H9 (cell line): Measurements from ENCODE around the gene SELENOV. TPM values are rescaled to one million over a fixed set of nuclear protein-coding genes. Genes with fewer than 3 reads are reported as not detected.

ENCODE experiments used
- DNase-seq: peaks from one replicate; pipeline ENCODE4 v3.0.0-alpha.2; 2017
- H2AFZ ChIP-seq: one replicate; pipeline ENCODE4 v1.6.1; 2013; ENCODE audit warnings: mild to moderate bottlenecking, low read length, control low read depth, moderate library complexity
- H2AK5ac ChIP-seq: 2 replicates; pipeline ENCODE4 v1.6.1; 2013; ENCODE audit warnings: low read length, control low read depth, mixed read lengths; ENCODE audit not compliant: insufficient read length
- H2BK120ac ChIP-seq: one replicate; pipeline ENCODE4 v1.6.1; 2013; ENCODE audit warnings: low read depth, mild to moderate bottlenecking, low read length, control low read depth, inconsistent platforms; ENCODE audit not compliant: poor library complexity, severe bottlenecking
- H2BK12ac ChIP-seq: 2 replicates; pipeline ENCODE4 v1.6.1; 2013; ENCODE audit warnings: low read length, control low read depth, mixed read lengths, low read depth; ENCODE audit not compliant: insufficient read length
- H2BK15ac ChIP-seq: 2 replicates; pipeline ENCODE4 v1.6.1; 2013; ENCODE audit warnings: low read depth, low read length, control low read depth
- H2BK20ac ChIP-seq: one replicate; pipeline ENCODE4 v1.6.1; 2013; ENCODE audit warnings: low read depth, mild to moderate bottlenecking, low read length, control low read depth, inconsistent platforms; ENCODE audit not compliant: poor library complexity, severe bottlenecking
- H2BK5ac ChIP-seq: 2 replicates; pipeline ENCODE4 v1.6.1; 2013; ENCODE audit warnings: low read length, control low read depth, mixed read lengths; ENCODE audit not compliant: insufficient read length
- H3K14ac ChIP-seq: 2 replicates; pipeline ENCODE4 v1.6.1; 2013; ENCODE audit warnings: low read length, control low read depth; ENCODE audit not compliant: insufficient read depth
- H3K18ac ChIP-seq: 2 replicates; pipeline ENCODE4 v1.6.1; 2013; ENCODE audit warnings: low read depth, mild to moderate bottlenecking, mixed read lengths, low read length, control low read depth; ENCODE audit not compliant: insufficient read length
- H3K23ac ChIP-seq: 2 replicates; pipeline ENCODE4 v1.6.1; 2013; ENCODE audit warnings: low read length, control low read depth, mixed read lengths, low read depth; ENCODE audit not compliant: insufficient read length
- H3K23me2 ChIP-seq: 2 replicates; pipeline ENCODE4 v1.6.1; 2013; ENCODE audit warnings: low read depth, mild to moderate bottlenecking, mixed read lengths, low read length, control low read depth; ENCODE audit not compliant: insufficient read length, poor library complexity, severe bottlenecking
- H3K27ac ChIP-seq: 2 replicates; pipeline ENCODE4 v1.5.1; 2013; ENCODE audit warnings: low read length, control low read depth, mixed read lengths, low read depth; ENCODE audit not compliant: insufficient read length
- H3K27me3 ChIP-seq: 2 replicates; pipeline ENCODE4 v1.6.1; 2013; ENCODE audit warnings: low read length, control low read depth, inconsistent platforms; ENCODE audit not compliant: insufficient read depth
- H3K4ac ChIP-seq: 2 replicates; pipeline ENCODE4 v1.6.1; 2013; ENCODE audit warnings: low read depth, mild to moderate bottlenecking, control low read depth, inconsistent platforms, low read length, moderate library complexity
- H3K4me1 ChIP-seq: 2 replicates; pipeline ENCODE4 v1.6.1; 2013; ENCODE audit warnings: low read length, control low read depth, inconsistent platforms; ENCODE audit not compliant: insufficient read depth
- H3K4me2 ChIP-seq: 2 replicates; pipeline ENCODE4 v1.6.1; 2013; ENCODE audit warnings: low read length, control low read depth, mixed read lengths; ENCODE audit not compliant: insufficient read length, insufficient read depth
- H3K56ac ChIP-seq: 2 replicates; pipeline ENCODE4 v1.6.1; 2013; ENCODE audit warnings: low read depth, mild to moderate bottlenecking, mixed read lengths, low read length, control low read depth; ENCODE audit not compliant: insufficient read length
- H3K79me1 ChIP-seq: 2 replicates; pipeline ENCODE4 v1.6.1; 2013; ENCODE audit warnings: low read depth, mild to moderate bottlenecking, moderate library complexity, low read length, control low read depth, inconsistent platforms; ENCODE audit not compliant: insufficient read depth, poor library complexity, severe bottlenecking
- H3K79me2 ChIP-seq: 2 replicates; pipeline ENCODE4 v1.6.1; 2013; ENCODE audit warnings: low read length, control low read depth, inconsistent platforms; ENCODE audit not compliant: insufficient read depth
- H3K9ac ChIP-seq: 2 replicates; pipeline ENCODE4 v1.6.1; 2013; ENCODE audit warnings: low read length, control low read depth, mixed read lengths; ENCODE audit not compliant: insufficient read length; ENCODE audit errors: extremely low read depth
- H3K9me3 ChIP-seq: one replicate; pipeline ENCODE4 v1.6.1; 2013; ENCODE audit warnings: low read depth, low read length, inconsistent platforms; ENCODE audit not compliant: control insufficient read depth
- H3T11ph ChIP-seq: one replicate; pipeline ENCODE4 v1.6.1; 2013; ENCODE audit warnings: mild to moderate bottlenecking, low read length, control low read depth, inconsistent platforms
- H4K20me1 ChIP-seq: one replicate; pipeline ENCODE4 v1.6.1; 2013; ENCODE audit not compliant: control insufficient read depth, insufficient read length, insufficient read depth
- H4K5ac ChIP-seq: 2 replicates; pipeline ENCODE4 v1.6.1; 2013; ENCODE audit warnings: low read depth, mild to moderate bottlenecking, mixed read lengths, low read length, control low read depth; ENCODE audit not compliant: insufficient read length
- H4K8ac ChIP-seq: replicated peaks from 2 replicates; pipeline ENCODE4 v1.6.1; 2013; ENCODE audit warnings: low read length, control low read depth, mixed read lengths, low read depth; ENCODE audit not compliant: insufficient read length
- H4K91ac ChIP-seq: 2 replicates; pipeline ENCODE4 v1.6.1; 2013; ENCODE audit warnings: low read depth, mild to moderate bottlenecking, moderate library complexity, mixed read lengths, low read length, control low read depth; ENCODE audit not compliant: insufficient read length
- H3K27ac Mint-ChIP-seq, 3 experiments: 2 replicates in 2 of 3; 3 replicates in 1 of 3; pipeline ENCODE4 v1.8.0; 2020 to 2021; ENCODE audit warnings: mixed read lengths in 3 of 3, mild to moderate bottlenecking in 1 of 3, moderate library complexity in 1 of 3
- H3K27me3 Mint-ChIP-seq: 2 replicates; pipeline ENCODE4 v1.8.0; 2021; ENCODE audit warnings: low read depth, mild to moderate bottlenecking, moderate library complexity, mixed read lengths
- H3K36me3 Mint-ChIP-seq, 3 experiments: 2 replicates in 2 of 3; 3 replicates in 1 of 3; pipeline ENCODE4 v1.8.0; 2020 to 2021; ENCODE audit warnings: low read depth in 3 of 3, mixed read lengths in 3 of 3; ENCODE audit not compliant: insufficient read depth in 1 of 3
- H3K4me1 Mint-ChIP-seq, 2 experiments: 2 replicates each; pipeline ENCODE4 v1.8.0; 2020; ENCODE audit warnings: mixed read lengths in 2 of 2
- H3K4me3 Mint-ChIP-seq, 2 experiments: 2 replicates in 1 of 2; 3 replicates in 1 of 2; pipeline ENCODE4 v1.8.0; 2020 to 2021; ENCODE audit warnings: mild to moderate bottlenecking in 2 of 2, mixed read lengths in 2 of 2, moderate library complexity in 1 of 2
- H3K9me3 Mint-ChIP-seq, 2 experiments: 2 replicates in 1 of 2; 3 replicates in 1 of 2; pipeline ENCODE4 v1.8.0; 2020; ENCODE audit warnings: mild to moderate bottlenecking in 2 of 2, mixed read lengths in 2 of 2, moderate library complexity in 1 of 2
- CTCF ChIP-seq: fragments of 200-600 bp; sonication (generic); conservative IDR thresholded peaks from 3 replicates; pipeline ENCODE4 v1.8.0; 2021; ENCODE audit warnings: antibody characterized with exemption, mild to moderate bottlenecking
- WGBS: extraction: QIAGEN DNeasy Blood & Tissue Kit; methylation state at CpG from one replicate; pipeline ENCODE4 v1.1.7; 2013; ENCODE audit warnings: missing lambda C conversion rate, low lambda C conversion rate, mixed read lengths; ENCODE audit not compliant: insufficient read length; ENCODE audit errors: extremely low coverage; 5-methylcytosine and 5-hydroxymethylcytosine counted together
- total RNA-seq: library from RNA; stranded (reverse); gene quantifications from 2 replicates; pipeline ENCODE4 v1.2.1, GENCODE V29; 2021

SELENOV gene
- total RNA-seq, 1 experiment from 2014 or later = 6.9 TPM

DNA sequence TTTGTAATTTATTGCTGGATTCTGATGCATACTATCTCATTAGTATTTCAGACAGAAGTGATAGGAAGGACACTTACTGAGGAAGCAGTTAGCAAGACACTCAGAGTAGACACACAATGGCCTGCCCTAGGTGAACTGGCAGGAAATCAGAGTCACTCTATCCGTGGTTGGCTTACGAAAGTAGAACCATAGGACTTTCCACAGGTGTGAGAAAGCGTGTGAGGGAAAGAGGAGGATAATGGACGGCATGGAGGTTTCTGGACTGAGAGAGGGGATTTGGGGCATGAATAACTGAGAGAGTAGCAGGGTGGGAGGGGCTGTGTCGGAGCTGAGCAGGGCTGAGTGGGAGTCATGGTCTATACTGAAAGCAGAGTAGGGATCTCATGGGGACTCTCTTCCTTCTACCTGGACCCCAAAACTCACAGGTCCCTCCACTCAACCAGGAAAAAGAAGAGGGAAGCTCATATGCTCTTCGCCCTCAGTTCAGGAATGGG, 43.7 kb downstream of the SELENOV start:
- no peak overlapping the region for H3K56ac ChIP-seq
- no peak overlapping the region for H3T11ph ChIP-seq
- H2BK120ac ChIP-seq = no peak overlapping the region
- H3K27ac Mint-ChIP-seq = no peak overlapping the region; a peak in 2 of 7 replicates
- no peaks in the 10 kb centered on the region for H3K27me3 ChIP-seq
- H2AK5ac ChIP-seq = no peak overlapping the region
- H3K23ac ChIP-seq = no peak overlapping the region
- H3K9me3 ChIP-seq = no peaks in the 10 kb centered on the region
- no peak overlapping the region for H3K9ac ChIP-seq
- H3K18ac ChIP-seq = no peak overlapping the region
- H3K4me2 ChIP-seq = no peak overlapping the region
- no peak overlapping the region for H2BK12ac ChIP-seq
- H3K79me1 ChIP-seq = no peaks in the 10 kb centered on the region
- H4K91ac ChIP-seq = no peak overlapping the region
- no peak overlapping the region for H3K4ac ChIP-seq
- H3K14ac ChIP-seq = no peak overlapping the region
- no peak for DNase-seq
- peaks cover 6% of the 10 kb centered on the region for H3K27me3 Mint-ChIP-seq
- no peaks in the 10 kb centered on the region for H3K79me2 ChIP-seq
- no peak overlapping the region for H2BK15ac ChIP-seq
- H3K36me3 Mint-ChIP-seq = no peaks in the 10 kb centered on the region
- H4K8ac ChIP-seq = no peak overlapping the region
- no peak overlapping the region for H2BK20ac ChIP-seq
- H4K20me1 ChIP-seq = no peaks in the 10 kb centered on the region
- H3K23me2 ChIP-seq = no peaks in the 10 kb centered on the region
- WGBS = no CpG with 5 or more reads among the region's 6 CpGs
- no peak overlapping the region for H3K27ac ChIP-seq
- no peak overlapping the region for H2BK5ac ChIP-seq
- no peak overlapping the region for H2AFZ ChIP-seq
- no peaks in the 10 kb centered on the region for H3K9me3 Mint-ChIP-seq
- H3K4me1 Mint-ChIP-seq = peaks cover 0 to 3% of the 10 kb centered on the region in 2 experiments; a peak in 1 of 4 replicates
- no peak for TF ChIP-seq CTCF
- no peaks in the 10 kb centered on the region for H3K4me1 ChIP-seq
- no peak overlapping the region for H4K5ac ChIP-seq
- H3K4me3 Mint-ChIP-seq = no peak overlapping the region
